ENCODE data around the gene KRTAP9-9.
A peak's percentile ranks its signal among the peaks of the same experiment; 100 is the strongest.
"Not testable (repeated sequence)": the region's sequence is repeated elsewhere in the genome, so short reads cannot be mapped to it uniquely, and the experiment has no call there.

KRTAP9-9 gene

DNA sequence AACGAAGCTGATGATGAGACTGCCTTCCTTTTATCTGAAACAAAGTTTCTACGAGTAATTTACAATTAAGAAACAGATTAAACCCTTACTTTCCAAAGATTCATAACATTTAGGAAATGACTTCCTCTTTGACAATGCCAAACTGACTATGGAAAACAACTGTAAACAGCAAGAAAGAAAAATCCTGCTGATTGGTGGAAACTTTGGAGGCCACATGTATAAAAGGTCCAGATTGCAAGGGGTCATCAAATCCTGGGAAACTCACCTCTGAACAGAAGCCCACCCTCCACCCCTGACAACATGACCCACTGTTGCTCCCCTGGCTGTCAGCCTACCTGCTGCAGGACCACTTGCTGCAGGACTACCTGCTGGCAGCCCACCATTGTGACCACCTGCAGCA lies 9.9 kb downstream of the KRTAP9-9 start, which contains the start of gene KRTAP9-6:
Gene KRTAP9-6 (plus strand): TSS at position 301 of the 400 bp plus-strand sequence. CDS start 0 bp downstream, at position 301.
- no peak for DNase-seq (ENCODE audit: low spot score)

- no peak for DNase-seq (ENCODE audit: low spot score)
These were observed 12.5 kb downstream of the KRTAP9-9 start for GRCh38 chr17:41267711-41268110.

DNA sequence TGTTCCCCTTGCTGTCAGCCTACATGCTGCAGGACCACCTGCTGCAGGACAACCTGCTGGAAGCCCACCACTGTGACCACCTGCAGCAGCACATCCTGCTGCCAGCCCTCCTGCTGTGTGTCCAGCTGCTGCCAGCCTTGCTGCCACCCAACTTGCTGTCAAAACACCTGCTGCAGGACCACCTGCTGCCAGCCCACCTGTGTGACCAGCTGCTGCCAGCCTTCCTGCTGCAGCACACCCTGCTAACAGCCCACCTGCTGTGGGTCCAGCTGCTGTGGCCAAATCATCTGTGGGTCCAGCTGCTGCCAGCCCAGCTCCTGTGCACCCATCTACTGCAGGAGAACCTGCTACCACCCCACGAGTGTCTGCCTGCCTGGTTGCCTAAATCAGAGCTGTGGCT lies 16.1 kb downstream of the KRTAP9-9 start:
- not testable (repeated sequence) for DNase-seq (ENCODE audit: low spot score)

DNA sequence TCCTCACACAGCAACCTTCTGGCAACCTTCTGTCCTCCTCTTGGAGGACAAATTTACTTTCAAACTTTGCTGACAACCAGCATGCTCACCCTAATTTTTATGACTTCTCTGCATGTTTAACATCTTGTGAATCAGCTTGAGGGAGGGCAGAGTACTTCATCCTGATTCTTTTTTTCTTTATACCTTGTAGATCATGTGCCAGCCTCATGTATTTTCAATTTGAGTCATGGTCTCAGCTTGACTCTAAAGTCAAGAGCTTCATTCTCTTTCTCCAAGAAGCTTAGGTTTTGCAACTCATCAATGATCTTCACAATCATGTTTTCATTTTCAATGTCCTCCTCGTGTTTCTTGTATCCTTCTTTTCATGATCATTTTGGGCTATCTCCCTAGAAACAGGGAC lies 16.7 kb downstream of the KRTAP9-9 start:
- DNase-seq (ENCODE audit: low spot score): no peak

DNA sequence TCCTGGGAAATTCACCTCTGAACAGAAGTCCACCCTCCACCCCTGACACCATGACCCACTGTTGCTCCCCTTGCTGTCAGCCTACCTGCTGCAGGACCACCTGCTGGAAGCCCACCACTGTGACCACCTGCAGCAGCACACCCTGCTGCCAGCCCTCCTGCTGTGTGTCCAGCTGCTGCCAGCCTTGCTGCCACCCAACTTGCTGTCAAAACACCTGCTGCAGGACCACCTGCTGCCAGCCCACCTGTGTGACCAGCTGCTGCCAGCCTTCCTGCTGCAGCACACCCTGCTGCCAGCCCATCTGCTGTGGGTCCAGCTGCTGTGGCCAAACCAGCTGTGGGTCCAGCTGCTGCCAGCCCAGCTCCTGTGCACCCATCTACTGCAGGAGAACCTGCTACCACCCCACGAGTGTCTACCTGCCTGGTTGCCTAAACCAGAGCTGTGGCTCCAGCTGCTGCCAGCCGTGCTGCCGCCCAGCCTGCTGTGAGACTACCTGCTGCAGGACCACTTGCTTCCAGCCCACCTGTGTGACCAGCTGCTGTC lies 20.5 kb downstream of the KRTAP9-9 start, which contains the start of gene KRTAP9-7:
Gene KRTAP9-7 (plus strand): TSS at position 51 of the 543 bp plus-strand sequence. CDS start 0 bp downstream, at position 51.
- not testable (repeated sequence) for DNase-seq (ENCODE audit: low spot score)

DNA sequence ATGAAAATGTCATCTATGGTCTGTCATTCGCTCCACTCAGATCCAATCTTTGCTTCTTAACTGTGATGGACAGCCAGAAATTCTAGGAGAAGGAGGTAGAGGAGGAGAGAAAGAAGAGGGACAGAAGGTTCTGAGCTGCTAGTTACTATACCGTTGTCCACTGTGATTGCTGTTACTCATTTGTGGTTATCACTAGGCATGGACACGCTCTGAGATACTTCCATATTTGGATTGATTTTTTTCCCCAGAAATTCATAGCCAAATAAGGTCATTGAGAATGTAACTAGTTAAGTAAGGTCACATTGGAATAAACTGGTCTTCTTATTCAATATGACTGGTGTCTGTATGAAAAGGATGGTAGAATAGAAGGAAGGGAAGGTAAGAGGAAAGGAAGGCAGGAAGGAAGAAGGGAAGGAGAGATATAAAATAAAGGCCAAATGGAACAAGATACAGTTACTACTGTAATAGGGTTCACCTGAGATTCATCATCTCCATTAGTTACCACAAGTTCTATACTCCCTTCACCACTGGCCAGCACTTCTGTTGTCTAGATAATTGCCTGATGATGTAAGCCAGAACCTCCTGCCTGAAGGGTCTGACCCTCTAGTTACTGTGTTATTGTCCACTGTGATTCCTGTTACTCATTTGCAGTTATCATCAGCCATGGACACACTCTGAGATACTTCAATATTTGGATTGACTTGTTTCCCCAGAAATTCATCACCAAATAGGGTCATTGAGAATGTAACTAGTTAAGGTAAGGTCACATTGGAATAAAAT lies 23.2 kb downstream of the KRTAP9-9 start:
- peak; percentile 74 for DNase-seq (ENCODE audit: low spot score)

DNA sequence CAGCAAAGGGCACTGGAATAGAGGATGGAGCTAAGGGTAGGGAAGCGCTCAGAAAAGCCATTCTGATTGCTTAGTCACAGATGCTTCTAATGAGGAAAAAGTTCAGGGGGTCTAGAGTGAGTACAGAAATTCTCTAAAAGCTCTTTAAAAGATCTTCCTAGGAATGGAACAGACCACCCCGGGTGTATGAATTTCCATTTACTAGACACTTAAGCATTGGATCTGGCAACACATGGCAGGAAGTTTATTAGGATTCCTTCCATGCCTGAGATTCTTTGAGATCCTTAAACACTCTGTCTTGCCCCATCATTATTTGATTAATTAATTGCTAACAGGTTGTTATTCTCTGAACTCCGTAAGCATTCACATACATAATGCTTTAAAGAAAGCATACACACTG lies 28.9 kb downstream of the KRTAP9-9 start:
- DNase-seq (ENCODE audit: low spot score): no peak

DNA sequence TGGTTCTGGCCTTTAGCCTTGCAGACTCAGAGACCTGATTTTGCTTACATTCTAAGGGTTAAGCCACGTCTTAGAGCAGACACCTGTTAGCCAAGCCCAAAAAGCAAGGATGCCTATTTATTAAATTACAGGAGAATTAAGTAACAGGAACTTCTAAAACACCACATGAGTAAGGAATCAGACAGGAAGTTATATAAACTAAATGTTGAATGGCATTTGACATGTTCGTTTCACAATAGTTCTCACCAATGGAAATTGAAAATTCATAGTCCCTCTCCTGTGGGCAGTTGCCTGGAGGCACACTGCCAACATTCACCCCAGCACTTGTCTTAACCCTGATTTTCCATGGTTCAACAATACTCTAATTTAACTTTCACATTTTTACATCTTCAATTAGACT lies 29.4 kb downstream of the KRTAP9-9 start:
- DNase-seq (ENCODE audit: low spot score): peak; percentile 18

DNA sequence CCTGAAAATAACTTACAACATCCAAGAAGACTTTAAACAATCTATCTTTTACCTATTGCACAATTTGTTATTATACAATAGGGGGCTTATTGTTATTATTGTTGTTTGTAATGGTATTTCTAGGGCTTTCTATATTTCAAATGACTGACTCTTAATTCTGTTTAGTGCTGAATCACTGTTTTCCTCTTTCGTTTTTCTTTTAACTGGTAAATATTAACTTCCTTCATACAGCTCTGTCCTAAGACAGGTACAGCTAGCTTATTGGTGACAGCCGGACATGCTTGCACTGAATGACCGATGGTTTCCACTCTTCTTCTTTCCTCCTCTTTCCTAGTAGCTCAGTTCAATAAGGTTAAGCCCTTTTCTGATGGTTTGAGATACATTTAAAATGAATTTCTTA lies 31.9 kb downstream of the KRTAP9-9 start:
- peak; percentile 54 for DNase-seq (ENCODE audit: low spot score)

GRCh38 chr17:41294016-41294415 lies 38.8 kb downstream of the KRTAP9-9 start:
- no peak for DNase-seq (ENCODE audit: low spot score)

GRCh38 chr17:41296846-41297245 lies 41.7 kb downstream of the KRTAP9-9 start:
- DNase-seq (ENCODE audit: low spot score): no peak

GRCh38 chr17:41298458-41299135 lies 43.4 kb downstream of the KRTAP9-9 start:
- DNase-seq (ENCODE audit: low spot score): no peak

DNA sequence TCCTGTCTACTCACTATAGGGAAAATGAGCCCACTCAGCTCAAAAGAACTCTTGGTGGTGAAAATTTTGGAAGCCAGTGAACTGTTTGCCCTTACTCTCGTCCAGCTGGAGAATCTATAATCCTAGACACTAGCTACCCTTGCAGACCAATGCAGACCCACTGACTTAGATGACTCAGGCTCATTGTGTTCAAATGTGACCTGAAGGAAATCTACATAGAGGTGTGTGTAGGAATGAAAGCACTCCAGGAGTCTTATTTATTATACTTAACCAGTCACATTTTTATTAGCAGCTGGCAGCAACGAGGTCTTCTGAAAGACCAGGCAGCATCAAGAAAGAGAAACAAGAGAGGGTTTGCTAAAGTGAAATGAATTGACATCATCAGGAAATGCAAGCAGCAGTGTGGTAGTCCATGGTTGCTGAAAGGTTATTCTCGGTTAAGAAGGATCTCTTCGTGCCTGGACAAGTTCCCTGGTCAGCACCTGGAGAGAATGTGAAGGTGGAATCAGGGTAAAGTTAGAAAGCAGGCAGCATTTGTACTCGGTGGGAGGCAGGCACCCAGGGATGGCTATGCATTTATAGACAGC lies 46.1 kb downstream of the KRTAP9-9 start:
- DNase-seq (ENCODE audit: low spot score): no peak

- no peak for DNase-seq (ENCODE audit: low spot score)
These were observed 47.0 kb downstream of the KRTAP9-9 start, which contains the start of gene KRTAP29-1 for GRCh38 chr17:41301916-41302901. KRTAP29-1 (minus strand) TSS chr17:41302851; CDS start chr17:41302851, 0 bp downstream.

- DNase-seq (ENCODE audit: low spot score): no peak
These were observed 47.8 kb downstream of the KRTAP9-9 start for GRCh38 chr17:41302981-41303380.

- no peak for DNase-seq (ENCODE audit: low spot score)
These were observed 48.9 kb downstream of the KRTAP9-9 start for GRCh38 chr17:41304091-41304490.

All from kidney tubule cell (primary cell).